ENCODE results near the gene TUBB4A. TPM values are rescaled to one million over a fixed set of nuclear protein-coding genes. Genes with fewer than 3 reads are reported as not detected.
A peak's percentile ranks its signal among the peaks of the same experiment; 100 is the strongest.

TUBB4A gene
- total and polyA plus RNA-seq, 9 of the 15 experiments (the other 6 are each of a cell fraction or from before 2014, with no cell fraction given): 0.14 to 7.0 (median 0.75) TPM

GRCh38 chr19:6516018-6516658 is 14.0 kb upstream of the TUBB4A start (continued):
- TF ChIP-seq BACH1 (tag; IDR thresholded peaks at IDR 0.05) (no peak), SLC30A9 (CRISPR knock-in tag; IDR thresholded peaks at IDR 0.05) (no peak), KDM5B (IDR thresholded peaks at IDR 0.05; ENCODE audit: insufficient replicate concordance, low read depth, low read length) (peak; percentile 70), SP2 (IDR thresholded peaks at IDR 0.05; ENCODE audit: extremely low read depth, low read depth, low read length, poor library complexity, severe bottlenecking) (peak; percentile 5), ZBTB49 (CRISPR knock-in tag; IDR thresholded peaks at IDR 0.05; ENCODE audit: borderline replicate concordance) (no peak), SETDB1 (IDR thresholded peaks at IDR 0.05; ENCODE audit: low read length) (no peak), SOX6 (IDR thresholded peaks at IDR 0.05) (no peak), SMARCE1 (IDR thresholded peaks at IDR 0.05) (0 out of 2 replicates have a peak, but pooled peaks have one; percentile 33), ZNF311 (CRISPR knock-in tag; IDR thresholded peaks at IDR 0.05) (no peak), EGR1 (conservative IDR thresholded peaks at IDR 0.05) (peak; percentile 77), CREM (IDR thresholded peaks at IDR 0.05; ENCODE audit: low read depth) (peak; percentile 11), ATF1 (CRISPR knock-in tag; IDR thresholded peaks at IDR 0.05) (no peak), ATF1 (tag; IDR thresholded peaks at IDR 0.05) (0 out of 2 replicates have a peak, but pooled peaks have one; percentile 15), TFE3 (CRISPR knock-in tag; IDR thresholded peaks at IDR 0.05) (no peak)
- TF ChIP-seq, protein P1, sequence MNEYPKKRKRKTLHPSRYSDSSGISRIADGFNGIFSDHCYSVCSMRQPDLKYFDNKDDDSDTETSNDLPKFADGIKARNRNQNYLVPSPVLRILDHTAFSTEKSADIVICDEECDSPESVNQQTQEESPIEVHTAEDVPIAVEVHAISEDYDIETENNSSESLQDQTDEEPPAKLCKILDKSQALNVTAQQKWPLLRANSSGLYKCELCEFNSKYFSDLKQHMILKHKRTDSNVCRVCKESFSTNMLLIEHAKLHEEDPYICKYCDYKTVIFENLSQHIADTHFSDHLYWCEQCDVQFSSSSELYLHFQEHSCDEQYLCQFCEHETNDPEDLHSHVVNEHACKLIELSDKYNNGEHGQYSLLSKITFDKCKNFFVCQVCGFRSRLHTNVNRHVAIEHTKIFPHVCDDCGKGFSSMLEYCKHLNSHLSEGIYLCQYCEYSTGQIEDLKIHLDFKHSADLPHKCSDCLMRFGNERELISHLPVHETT (CRISPR knock-in tag; conservative IDR thresholded peaks at IDR 0.05 in 1 of 2, IDR thresholded peaks at IDR 0.05 in 1 of 2): no peak
- TF ChIP-seq, protein P2, sequence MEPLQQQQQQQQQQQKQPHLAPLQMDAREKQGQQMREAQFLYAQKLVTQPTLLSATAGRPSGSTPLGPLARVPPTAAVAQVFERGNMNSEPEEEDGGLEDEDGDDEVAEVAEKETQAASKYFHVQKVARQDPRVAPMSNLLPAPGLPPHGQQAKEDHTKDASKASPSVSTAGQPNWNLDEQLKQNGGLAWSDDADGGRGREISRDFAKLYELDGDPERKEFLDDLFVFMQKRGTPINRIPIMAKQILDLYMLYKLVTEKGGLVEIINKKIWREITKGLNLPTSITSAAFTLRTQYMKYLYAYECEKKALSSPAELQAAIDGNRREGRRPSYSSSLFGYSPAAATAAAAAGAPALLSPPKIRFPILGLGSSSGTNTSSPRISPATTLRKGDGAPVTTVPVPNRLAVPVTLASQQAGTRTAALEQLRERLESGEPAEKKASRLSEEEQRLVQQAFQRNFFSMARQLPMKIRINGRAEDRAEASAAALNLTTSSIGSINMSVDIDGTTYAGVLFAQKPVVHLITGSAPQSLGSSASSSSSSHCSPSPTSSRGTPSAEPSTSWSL (CRISPR knock-in tag; IDR thresholded peaks at IDR 0.05; ENCODE audit: borderline replicate concordance): no peak
- TF ChIP-seq, protein P3, sequence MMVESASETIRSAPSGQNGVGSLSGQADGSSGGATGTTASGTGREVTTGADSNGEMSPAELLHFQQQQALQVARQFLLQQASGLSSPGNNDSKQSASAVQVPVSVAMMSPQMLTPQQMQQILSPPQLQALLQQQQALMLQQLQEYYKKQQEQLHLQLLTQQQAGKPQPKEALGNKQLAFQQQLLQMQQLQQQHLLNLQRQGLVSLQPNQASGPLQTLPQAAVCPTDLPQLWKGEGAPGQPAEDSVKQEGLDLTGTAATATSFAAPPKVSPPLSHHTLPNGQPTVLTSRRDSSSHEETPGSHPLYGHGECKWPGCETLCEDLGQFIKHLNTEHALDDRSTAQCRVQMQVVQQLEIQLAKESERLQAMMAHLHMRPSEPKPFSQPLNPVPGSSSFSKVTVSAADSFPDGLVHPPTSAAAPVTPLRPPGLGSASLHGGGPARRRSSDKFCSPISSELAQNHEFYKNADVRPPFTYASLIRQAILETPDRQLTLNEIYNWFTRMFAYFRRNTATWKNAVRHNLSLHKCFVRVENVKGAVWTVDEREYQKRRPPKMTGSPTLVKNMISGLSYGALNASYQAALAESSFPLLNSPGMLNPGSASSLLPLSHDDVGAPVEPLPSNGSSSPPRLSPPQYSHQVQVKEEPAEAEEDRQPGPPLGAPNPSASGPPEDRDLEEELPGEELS (CRISPR knock-in tag; IDR thresholded peaks at IDR 0.05; ENCODE audit: borderline replicate concordance): no peak
